HG03045 (cell line): ENCODE data around the gene OR2T10.
"Not testable (repeated sequence)": the region's sequence is repeated elsewhere in the genome, so short reads cannot be mapped to it uniquely, and the experiment has no call there.

Experiments used
- ATAC-seq: cut with Tn5 transposase; IDR thresholded peaks from one replicate; pipeline ENCODE4 v1.9.1; 2021; ENCODE audit warnings: mild to moderate bottlenecking, moderate library complexity; ENCODE audit not compliant: unreplicated experiment

Gene OR2T10

DNA sequence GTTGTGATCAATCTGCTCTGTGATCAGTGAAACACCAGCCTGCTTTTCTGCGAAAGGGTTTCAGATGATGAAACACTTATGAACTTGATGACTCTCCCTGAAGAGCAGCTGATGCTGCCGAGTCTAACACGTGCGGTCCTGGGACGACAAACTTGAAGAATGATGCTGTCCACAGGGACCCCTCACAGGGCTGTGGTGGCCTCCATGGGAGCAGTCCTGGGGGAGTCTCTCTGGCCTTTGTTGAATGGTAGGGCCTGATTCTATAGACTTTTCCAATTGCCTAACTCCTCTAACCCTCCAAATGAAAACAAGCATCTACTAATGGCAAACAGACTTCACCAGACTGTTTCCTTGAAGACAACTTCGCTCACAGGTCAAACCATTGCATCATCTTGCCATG lies at the start of gene OR2T10:
Gene OR2T10 (minus strand): TSS at position 112 of the 400 bp plus-strand sequence. CDS start 3,932 bp downstream, outside the sequence.
- no peak for ATAC-seq

DNA sequence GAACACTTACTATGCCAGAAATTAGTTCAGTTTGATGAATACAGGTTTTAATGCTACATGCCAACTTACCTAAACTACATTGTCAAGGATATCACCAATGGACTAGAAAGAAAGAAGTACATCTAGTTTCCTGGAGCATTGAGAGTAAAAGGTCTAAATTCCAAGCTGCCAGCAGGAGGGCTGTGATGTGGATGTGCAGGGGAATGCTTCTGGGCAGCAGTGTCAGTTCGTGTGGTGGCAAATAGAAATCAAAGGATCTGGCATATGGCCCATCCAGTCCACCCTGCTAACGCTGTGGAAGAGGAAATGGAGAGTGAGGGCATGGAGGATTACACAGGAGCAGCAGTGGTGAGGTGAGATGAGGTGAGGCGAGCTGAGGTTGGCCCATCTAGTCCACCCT lies 47.7 kb upstream of the OR2T10 start, which contains the start of gene OR2T35:
Gene OR2T35 (minus strand): TSS at position 101 of the 400 bp plus-strand sequence. CDS start 6,020 bp downstream, outside the sequence.
- ATAC-seq: not testable (repeated sequence)

DNA sequence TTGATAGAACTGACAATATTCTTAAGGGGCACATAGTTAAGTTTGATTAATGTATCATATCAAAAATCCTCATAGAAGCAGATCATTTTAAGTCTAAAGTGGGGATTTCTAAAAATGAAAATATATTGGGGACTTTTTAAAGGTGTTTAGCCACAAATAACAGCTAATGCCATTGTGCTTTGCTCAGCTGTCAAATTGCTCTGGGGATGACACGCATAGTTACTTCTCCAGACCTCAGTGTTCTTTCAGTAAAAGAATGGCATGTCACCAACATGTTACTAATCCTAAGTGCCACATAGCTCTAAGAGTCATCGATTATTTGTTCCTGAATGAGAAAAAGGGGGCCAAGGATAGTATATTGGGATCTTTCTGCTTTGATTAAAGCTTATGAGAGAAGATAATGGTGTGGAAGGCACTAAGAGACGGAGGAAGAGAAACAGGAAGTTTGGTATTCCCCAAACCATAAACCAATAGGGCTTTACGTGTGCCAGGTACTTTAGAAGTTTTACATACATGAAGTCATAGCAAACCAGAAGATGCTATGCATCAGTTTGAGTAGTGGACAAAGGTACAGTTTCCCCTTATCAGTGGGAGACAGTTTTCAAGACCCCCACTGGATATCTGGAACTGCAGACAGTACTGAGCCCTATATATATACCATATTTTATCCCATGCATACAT lies 45.6 kb upstream of the OR2T10 start:
- peak; percentile 73 for ATAC-seq

DNA sequence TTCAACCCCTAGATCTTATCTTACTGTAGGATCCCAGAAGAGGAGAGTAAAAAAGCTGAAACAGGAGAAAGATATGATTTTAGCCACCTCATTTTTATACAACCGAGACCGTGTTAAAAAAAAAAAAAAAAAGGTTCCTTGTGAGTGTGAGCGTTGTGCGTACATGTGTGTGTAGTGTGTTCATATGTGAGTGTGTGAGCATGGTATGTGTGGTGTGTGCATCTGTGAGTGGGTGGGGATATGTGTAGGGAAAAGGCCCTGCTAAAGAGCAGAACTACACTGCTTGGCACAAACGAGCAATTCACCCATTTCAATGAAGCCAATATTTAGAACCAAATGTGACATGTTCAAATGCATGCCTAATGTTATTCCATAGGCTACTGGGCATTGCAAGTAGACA lies 44.1 kb upstream of the OR2T10 start:
- ATAC-seq: not testable (repeated sequence)

GRCh38 chr1:248640906-248641305 lies 43.4 kb upstream of the OR2T10 start:
- not testable (repeated sequence) for ATAC-seq

DNA sequence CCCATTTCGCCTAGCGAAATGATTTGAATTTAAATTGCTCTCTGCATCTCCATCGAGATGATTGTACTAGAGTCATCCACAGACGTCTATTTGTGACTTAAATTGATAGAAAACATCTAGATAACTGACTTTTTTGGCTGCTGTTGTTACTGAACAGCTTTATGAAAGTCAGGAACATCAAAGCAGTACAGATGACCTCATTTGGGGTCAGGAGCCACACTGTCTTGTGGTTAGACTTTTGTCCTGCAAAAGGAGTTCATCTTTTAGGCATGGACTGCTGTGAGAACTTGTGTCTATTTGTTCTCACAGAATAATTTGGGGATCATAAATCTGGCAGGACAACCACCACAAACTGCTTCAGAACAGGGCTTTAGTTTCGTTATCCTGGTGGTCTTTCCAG lies 42.2 kb upstream of the OR2T10 start:
- peak; percentile 42 for ATAC-seq

GRCh38 chr1:248636612-248637011 lies 39.1 kb upstream of the OR2T10 start:
- ATAC-seq: not testable (repeated sequence)

DNA sequence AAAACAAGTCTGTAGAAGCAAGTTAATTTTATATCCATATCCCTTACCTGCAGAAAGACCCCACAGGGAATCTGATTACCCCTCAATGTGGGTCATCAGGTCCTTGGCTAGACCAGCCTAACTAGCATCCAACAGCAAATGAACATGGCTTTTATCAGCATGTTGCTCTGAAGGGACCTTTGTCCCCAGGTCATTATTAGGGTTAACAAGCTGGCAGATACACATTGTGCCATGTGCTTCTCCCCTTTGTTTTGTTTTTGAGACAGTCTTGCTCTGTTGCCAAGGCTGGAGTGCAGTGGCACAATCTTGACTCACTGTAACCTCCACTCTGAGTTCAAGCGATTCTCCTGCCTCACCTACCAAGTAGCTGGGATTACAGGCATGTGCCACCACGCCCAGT lies 37.5 kb upstream of the OR2T10 start, which contains the start of gene OR2T11:
Gene OR2T11 (minus strand): TSS at position 101 of the 400 bp plus-strand sequence. CDS start 7,963 bp downstream, outside the sequence.
- ATAC-seq: not testable (repeated sequence)

GRCh38 chr1:248631354-248632008 lies 34.0 kb upstream of the OR2T10 start:
- ATAC-seq: no peak

GRCh38 chr1:248630551-248630950 lies 33.1 kb upstream of the OR2T10 start:
- ATAC-seq: no peak

- peak; percentile 91 for ATAC-seq
Measured at GRCh38 chr1:248627971-248628844, 30.7 kb upstream of the OR2T10 start.

GRCh38 chr1:248625971-248626370 lies 28.5 kb upstream of the OR2T10 start:
- ATAC-seq: no peak

GRCh38 chr1:248625166-248625565 lies 27.7 kb upstream of the OR2T10 start:
- ATAC-seq: no peak

DNA sequence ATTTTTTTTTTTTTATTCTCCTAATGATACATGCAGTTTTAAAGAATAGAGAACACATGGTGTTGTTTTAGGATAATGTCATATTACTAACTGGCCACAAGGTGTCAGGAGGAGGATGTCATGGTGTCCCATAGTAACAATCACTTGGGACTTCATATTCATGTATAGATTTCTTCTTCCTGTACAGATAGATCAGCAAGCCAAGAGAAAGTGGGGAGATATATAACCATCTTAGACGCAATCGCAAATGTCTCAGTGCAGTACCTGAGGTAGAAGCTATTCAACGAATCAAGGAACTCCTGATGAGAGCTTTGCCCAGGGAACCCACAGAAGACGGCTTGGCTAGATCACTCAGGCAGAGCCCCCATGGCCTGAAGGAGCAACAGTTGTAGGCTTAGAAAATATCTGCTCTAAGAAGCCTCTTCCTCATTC lies 25.1 kb upstream of the OR2T10 start:
- ATAC-seq: peak; percentile 92

- no peak for ATAC-seq
Measured at GRCh38 chr1:248621770-248622169, 24.3 kb upstream of the OR2T10 start.

GRCh38 chr1:248618878-248619277 lies 21.4 kb upstream of the OR2T10 start:
- ATAC-seq: no peak

DNA sequence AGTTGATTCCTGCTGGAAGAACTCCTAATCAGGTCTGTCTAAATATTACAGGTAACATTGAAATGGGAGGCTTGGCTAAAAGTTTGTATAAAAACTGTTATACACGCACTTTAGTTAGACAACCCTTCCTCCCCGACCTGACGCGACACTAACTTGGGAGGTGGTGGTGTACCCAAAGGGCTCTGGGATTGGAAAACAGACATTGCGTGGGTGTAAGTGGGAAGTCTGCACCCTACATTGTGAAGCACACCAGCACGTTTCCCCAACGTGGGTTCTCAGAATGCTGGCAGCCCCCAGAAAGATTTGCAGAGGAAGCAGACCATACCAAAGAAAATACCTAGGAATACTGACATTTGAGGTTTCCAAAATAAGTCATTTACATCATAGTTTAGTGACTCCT lies 20.6 kb upstream of the OR2T10 start:
- no peak for ATAC-seq

GRCh38 chr1:248613742-248614141 lies 16.2 kb upstream of the OR2T10 start:
- peak; percentile 49 for ATAC-seq

DNA sequence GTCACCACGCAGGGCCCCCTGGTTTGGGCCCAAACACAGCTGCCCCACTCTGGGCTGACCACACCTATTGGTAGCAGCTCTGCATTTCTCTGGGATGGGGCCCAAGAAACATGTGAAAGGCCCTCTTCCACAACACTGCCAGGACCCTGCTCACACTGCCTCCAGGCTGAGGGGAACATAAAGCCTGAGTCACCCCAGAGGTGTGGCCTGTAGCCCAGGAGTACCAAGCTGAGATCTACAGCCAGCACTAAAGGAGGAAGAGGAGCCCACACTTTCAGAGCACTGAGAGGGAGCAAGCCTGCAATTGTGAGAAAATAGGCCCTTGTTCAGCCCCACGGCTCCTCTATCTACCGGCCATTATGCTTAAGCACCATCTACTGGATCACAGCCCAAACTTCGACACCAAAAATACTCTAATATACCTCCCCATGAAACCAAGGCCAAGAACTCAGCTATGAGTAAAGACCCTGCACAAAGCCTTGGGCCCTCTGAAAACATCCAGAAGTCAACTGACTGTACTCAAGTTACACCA lies 14.4 kb upstream of the OR2T10 start:
- no peak for ATAC-seq

- ATAC-seq: no peak
Measured at GRCh38 chr1:248610301-248610700, 12.8 kb upstream of the OR2T10 start.

- ATAC-seq: no peak
Measured at GRCh38 chr1:248599396-248599795, 1.9 kb upstream of the OR2T10 start.
